ENCODE measurements around the gene PRKAG2.
A peak's percentile ranks its signal among the peaks of the same experiment; 100 is the strongest.

PRKAG2 gene

GRCh38 chr7:151666886-151667285, 210.0 kb downstream of the PRKAG2 start:
- Histone ChIP-seq H3K9ac (ENCODE audit: low read depth, low read length, poor library complexity, severe bottlenecking) (no peak overlapping the region), H3K79me2 (ENCODE audit: insufficient read depth, low read length) (no peaks in the 10 kb centered on the region), H3F3A (ENCODE audit: low read depth) (no peaks in the 10 kb centered on the region; the same call in 1 of the 2 replicates), H2AFZ (ENCODE audit: low read length) (no peak overlapping the region), H3K9me2 (replicated peaks; ENCODE audit: low read depth, low read length) (no peaks in the 10 kb centered on the region), H3K4me3 (ENCODE audit: low read length, poor library complexity, severe bottlenecking) (no peak overlapping the region), H4K20me1 (ENCODE audit: insufficient read depth, low read length, poor library complexity, severe bottlenecking) (no peaks in the 10 kb centered on the region), H3K36me3 (ENCODE audit: insufficient read depth, low read length) (no peaks in the 10 kb centered on the region), H3K9me3 (ENCODE audit: insufficient read depth, low read depth, low read length) (no peaks in the 10 kb centered on the region), H3K4me1 (ENCODE audit: insufficient read depth, low read length, poor library complexity, severe bottlenecking) (peaks cover 17% of the 10 kb centered on the region), H3K4me2 (ENCODE audit: low read depth, low read length, poor library complexity, severe bottlenecking) (peak overlapping the region; percentile 27), H3K27me3 (ENCODE audit: insufficient read depth, low read length, poor library complexity, severe bottlenecking) (no peaks in the 10 kb centered on the region)
- TF ChIP-seq EZH2phosphoT487 (IDR thresholded peaks at IDR 0.05; ENCODE audit: borderline replicate concordance) (no peak), CTCF (conservative IDR thresholded peaks at IDR 0.05; ENCODE audit: low read length) (no peak)

GRCh38 chr7:151665368-151665767, 211.5 kb downstream of the PRKAG2 start:
- Histone ChIP-seq H3K79me2 (ENCODE audit: insufficient read depth, low read length) (no peaks in the 10 kb centered on the region), H3K4me2 (ENCODE audit: low read depth, low read length, poor library complexity, severe bottlenecking) (no peak overlapping the region), H2AFZ (ENCODE audit: low read length) (no peak overlapping the region), H3F3A (ENCODE audit: low read depth) (no peaks in the 10 kb centered on the region; the same call in 1 of the 2 replicates), H3K9me2 (replicated peaks; ENCODE audit: low read depth, low read length) (no peaks in the 10 kb centered on the region), H3K9me3 (ENCODE audit: insufficient read depth, low read depth, low read length) (no peaks in the 10 kb centered on the region), H3K4me3 (ENCODE audit: low read length, poor library complexity, severe bottlenecking) (no peak overlapping the region), H3K36me3 (ENCODE audit: insufficient read depth, low read length) (no peaks in the 10 kb centered on the region), H3K9ac (ENCODE audit: low read depth, low read length, poor library complexity, severe bottlenecking) (no peak overlapping the region), H4K20me1 (ENCODE audit: insufficient read depth, low read length, poor library complexity, severe bottlenecking) (no peaks in the 10 kb centered on the region), H3K4me1 (ENCODE audit: insufficient read depth, low read length, poor library complexity, severe bottlenecking) (peaks cover 17% of the 10 kb centered on the region), H3K27me3 (ENCODE audit: insufficient read depth, low read length, poor library complexity, severe bottlenecking) (no peaks in the 10 kb centered on the region)
- TF ChIP-seq CTCF (conservative IDR thresholded peaks at IDR 0.05; ENCODE audit: low read length) (no peak), EZH2phosphoT487 (IDR thresholded peaks at IDR 0.05; ENCODE audit: borderline replicate concordance) (no peak)

GRCh38 chr7:151664268-151664667, 212.6 kb downstream of the PRKAG2 start:
- no peaks in the 10 kb centered on the region; the same call in 1 of the 2 replicates for H3F3A ChIP-seq (ENCODE audit: low read depth)
- H3K27me3 ChIP-seq (ENCODE audit: insufficient read depth, low read length, poor library complexity, severe bottlenecking) = no peaks in the 10 kb centered on the region
- H3K9me3 ChIP-seq (ENCODE audit: insufficient read depth, low read depth, low read length) = no peaks in the 10 kb centered on the region
- no peak overlapping the region for H3K4me2 ChIP-seq (ENCODE audit: low read depth, low read length, poor library complexity, severe bottlenecking)
- no peak for TF ChIP-seq EZH2phosphoT487 (IDR thresholded peaks at IDR 0.05; ENCODE audit: borderline replicate concordance)
- TF ChIP-seq CTCF (conservative IDR thresholded peaks at IDR 0.05; ENCODE audit: low read length) = no peak
- no peaks in the 10 kb centered on the region for H4K20me1 ChIP-seq (ENCODE audit: insufficient read depth, low read length, poor library complexity, severe bottlenecking)
- no peaks in the 10 kb centered on the region for H3K36me3 ChIP-seq (ENCODE audit: insufficient read depth, low read length)
- H3K4me1 ChIP-seq (ENCODE audit: insufficient read depth, low read length, poor library complexity, severe bottlenecking) = peaks cover 17% of the 10 kb centered on the region
- no peak overlapping the region for H3K4me3 ChIP-seq (ENCODE audit: low read length, poor library complexity, severe bottlenecking)
- no peaks in the 10 kb centered on the region for H3K79me2 ChIP-seq (ENCODE audit: insufficient read depth, low read length)
- H2AFZ ChIP-seq (ENCODE audit: low read length) = no peak overlapping the region
- H3K9ac ChIP-seq (ENCODE audit: low read depth, low read length, poor library complexity, severe bottlenecking) = no peak overlapping the region
- no peaks in the 10 kb centered on the region for H3K9me2 ChIP-seq (replicated peaks; ENCODE audit: low read depth, low read length)
